Measurements from ENCODE around the gene FIGNL2.

DNA sequence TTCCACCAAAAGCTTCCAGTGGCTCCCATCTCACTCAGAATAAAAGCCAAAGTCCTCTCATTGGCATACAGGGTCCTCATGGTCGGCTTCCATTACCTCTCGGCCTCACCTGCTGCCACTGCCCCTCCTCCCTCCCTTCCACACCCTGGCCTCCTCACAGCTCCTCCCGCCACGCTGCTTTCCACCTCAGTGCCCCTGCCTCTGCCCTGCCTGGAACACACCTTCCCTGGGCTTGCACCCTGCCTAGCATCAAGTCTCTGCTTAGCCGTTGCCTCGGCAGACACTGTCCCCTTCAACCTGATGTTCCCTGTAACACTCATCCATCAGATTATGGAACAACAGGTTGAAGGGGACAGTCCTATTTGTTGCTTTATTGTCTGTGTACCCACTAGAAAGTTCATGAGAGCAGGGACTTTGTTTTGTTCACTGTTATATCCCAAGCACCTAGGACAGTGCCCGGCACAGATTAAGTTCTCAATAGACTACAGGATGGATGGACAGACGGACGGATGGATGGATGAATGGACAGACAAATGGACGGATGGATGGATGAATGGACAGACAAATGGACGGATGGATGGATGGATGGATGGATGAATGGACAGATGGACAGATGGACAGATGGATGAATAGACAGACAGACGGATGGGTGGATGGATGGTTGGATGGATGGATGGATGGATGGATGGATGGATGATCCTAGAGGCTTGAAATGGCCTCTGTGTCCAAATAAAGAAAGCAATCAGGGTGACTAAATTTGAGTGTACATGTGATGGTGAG, 14.9 kb downstream of the FIGNL2 start:
- TF ChIP-seq, protein P1, sequence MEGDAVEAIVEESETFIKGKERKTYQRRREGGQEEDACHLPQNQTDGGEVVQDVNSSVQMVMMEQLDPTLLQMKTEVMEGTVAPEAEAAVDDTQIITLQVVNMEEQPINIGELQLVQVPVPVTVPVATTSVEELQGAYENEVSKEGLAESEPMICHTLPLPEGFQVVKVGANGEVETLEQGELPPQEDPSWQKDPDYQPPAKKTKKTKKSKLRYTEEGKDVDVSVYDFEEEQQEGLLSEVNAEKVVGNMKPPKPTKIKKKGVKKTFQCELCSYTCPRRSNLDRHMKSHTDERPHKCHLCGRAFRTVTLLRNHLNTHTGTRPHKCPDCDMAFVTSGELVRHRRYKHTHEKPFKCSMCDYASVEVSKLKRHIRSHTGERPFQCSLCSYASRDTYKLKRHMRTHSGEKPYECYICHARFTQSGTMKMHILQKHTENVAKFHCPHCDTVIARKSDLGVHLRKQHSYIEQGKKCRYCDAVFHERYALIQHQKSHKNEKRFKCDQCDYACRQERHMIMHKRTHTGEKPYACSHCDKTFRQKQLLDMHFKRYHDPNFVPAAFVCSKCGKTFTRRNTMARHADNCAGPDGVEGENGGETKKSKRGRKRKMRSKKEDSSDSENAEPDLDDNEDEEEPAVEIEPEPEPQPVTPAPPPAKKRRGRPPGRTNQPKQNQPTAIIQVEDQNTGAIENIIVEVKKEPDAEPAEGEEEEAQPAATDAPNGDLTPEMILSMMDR (IDR thresholded peaks at IDR 0.05) = no peak
- no peak for TF ChIP-seq EP300 (IDR thresholded peaks at IDR 0.05)
- TF ChIP-seq POLR2AphosphoS5 (IDR thresholded peaks at IDR 0.05) = no peak

Measured in upper lobe of left lung (tissue), 4 donors.